SU-DHL-6 (cell line): Measurements from ENCODE around the gene ENOX1.
"Not testable (repeated sequence)": the region's sequence is repeated elsewhere in the genome, so short reads cannot be mapped to it uniquely, and the experiment has no call there.

Source experiments
- CTCF ChIP-seq: fragments of 200-600 bp; sonication (generic); IDR thresholded peaks from one replicate; pipeline ENCODE4 v1.5.1; 2017; ENCODE audit warnings: antibody characterized with exemption, mild to moderate bottlenecking, low read length, moderate library complexity; ENCODE audit not compliant: insufficient read depth, poor library complexity, severe bottlenecking
- EZH2phosphoT487 ChIP-seq: fragments of 200-600 bp; sonication (generic), shearing (Covaris generic); conservative IDR thresholded peaks from 2 replicates; pipeline ENCODE4 v1.6.1; 2018; ENCODE audit warnings: mild to moderate bottlenecking, antibody characterized with exemption, low read length, moderate library complexity, mixed read lengths

DNA sequence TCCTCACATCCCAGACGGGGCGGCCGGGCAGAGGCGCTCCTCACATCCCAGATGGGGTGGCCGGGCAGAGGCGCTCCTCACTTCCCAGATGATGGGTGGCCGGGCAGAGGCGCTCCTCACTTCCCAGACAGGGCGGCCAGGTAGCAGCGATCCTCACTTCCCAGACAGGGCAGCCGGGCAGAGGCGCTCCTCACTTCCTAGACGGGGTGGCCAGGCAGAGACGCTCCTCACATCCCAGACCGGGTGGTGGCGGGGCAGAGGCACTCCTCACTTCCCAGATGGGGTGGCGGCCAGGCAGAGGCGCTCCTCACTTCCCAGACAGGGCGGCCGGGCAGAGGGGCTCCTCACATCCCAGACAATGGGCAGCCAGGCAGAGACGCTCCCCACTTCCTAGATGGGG lies 370.4 kb downstream of the ENOX1 start:
- TF ChIP-seq CTCF, EZH2phosphoT487: not testable (repeated sequence)
